ENCODE results near the gene LPIN1. TPM values are rescaled to one million over a fixed set of nuclear protein-coding genes. Genes with fewer than 3 reads are reported as not detected.

LPIN1 gene
- polyA plus RNA-seq, 2 of the 4 experiments (the other 2 are of a cell fraction) = 19.2 to 27.5 TPM

DNA sequence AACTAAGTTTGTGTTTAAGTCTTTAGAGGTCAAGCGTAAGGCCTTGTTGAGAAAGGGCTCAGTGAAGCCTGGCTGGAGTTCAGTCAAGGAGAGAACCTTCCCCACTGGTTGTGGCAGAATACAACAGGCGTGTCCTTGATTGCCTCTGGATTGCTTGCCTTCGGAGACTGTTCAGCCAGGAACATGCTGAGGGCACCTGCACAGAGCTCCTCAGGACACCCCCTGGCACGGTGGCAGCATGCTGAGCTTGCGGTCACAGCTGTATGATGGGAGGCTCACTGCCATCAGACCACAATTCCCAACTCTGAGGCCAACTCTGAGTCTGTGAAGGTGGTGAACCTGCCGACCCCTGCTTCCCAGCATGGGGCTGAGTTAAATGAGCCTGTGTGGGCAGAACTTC, 130.0 kb downstream of the LPIN1 start (continued):
- TF ChIP-seq, protein P1, sequence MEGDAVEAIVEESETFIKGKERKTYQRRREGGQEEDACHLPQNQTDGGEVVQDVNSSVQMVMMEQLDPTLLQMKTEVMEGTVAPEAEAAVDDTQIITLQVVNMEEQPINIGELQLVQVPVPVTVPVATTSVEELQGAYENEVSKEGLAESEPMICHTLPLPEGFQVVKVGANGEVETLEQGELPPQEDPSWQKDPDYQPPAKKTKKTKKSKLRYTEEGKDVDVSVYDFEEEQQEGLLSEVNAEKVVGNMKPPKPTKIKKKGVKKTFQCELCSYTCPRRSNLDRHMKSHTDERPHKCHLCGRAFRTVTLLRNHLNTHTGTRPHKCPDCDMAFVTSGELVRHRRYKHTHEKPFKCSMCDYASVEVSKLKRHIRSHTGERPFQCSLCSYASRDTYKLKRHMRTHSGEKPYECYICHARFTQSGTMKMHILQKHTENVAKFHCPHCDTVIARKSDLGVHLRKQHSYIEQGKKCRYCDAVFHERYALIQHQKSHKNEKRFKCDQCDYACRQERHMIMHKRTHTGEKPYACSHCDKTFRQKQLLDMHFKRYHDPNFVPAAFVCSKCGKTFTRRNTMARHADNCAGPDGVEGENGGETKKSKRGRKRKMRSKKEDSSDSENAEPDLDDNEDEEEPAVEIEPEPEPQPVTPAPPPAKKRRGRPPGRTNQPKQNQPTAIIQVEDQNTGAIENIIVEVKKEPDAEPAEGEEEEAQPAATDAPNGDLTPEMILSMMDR (IDR thresholded peaks at IDR 0.05) = no peak

DNA sequence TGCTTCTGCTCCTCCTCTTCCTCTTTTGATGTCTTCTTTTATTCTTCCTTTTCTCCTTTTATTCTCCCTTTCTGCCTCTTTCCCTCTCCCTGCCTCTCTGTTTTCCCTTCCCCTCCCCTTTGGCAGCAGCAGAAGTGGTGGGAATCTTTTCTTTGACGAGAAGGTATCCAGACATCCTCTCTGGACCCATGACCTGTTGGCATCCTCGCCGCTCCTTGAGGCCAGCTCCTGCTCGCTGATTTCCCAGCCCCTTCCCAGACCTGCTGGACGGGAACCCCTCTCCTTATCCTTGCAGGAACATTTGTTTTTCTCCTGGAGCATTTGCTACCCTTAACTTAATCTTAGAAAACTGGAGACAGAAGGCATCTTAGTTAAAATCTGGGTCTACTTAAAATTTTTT, 130.5 kb downstream of the LPIN1 start:
- ChIA-PET POLR2A (no interaction called here), CTCF (interaction anchor here (1.3 kb wide), 1 partner anchor 14 kb away, joined by 4 read pairs; no protein-coding TSS in a partner anchor)
- no peak for ATAC-seq

More for the DNA sequence above, 130.5 kb downstream of the LPIN1 start:
- no peak for TF ChIP-seq PHF8 (IDR thresholded peaks at IDR 0.05; ENCODE audit: borderline replicate concordance, low read depth)
- TF ChIP-seq, protein P2, sequence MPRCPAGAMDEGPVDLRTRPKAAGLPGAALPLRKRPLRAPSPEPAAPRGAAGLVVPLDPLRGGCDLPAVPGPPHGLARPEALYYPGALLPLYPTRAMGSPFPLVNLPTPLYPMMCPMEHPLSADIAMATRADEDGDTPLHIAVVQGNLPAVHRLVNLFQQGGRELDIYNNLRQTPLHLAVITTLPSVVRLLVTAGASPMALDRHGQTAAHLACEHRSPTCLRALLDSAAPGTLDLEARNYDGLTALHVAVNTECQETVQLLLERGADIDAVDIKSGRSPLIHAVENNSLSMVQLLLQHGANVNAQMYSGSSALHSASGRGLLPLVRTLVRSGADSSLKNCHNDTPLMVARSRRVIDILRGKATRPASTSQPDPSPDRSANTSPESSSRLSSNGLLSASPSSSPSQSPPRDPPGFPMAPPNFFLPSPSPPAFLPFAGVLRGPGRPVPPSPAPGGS (IDR thresholded peaks at IDR 0.05) = no peak
- Histone ChIP-seq H3K4me3 (no peak overlapping the region), H3K9me3 (no peaks in the 10 kb centered on the region), H3K4me2 (no peak overlapping the region), H3K4me1 (no peaks in the 10 kb centered on the region), H3K27ac (no peak overlapping the region)
- DNase-seq (ENCODE audit: low read depth in 1 of 2, low spot score in 1 of 2) = no peak
- no peak for FAIRE-seq
- WGBS (ENCODE audit: missing lambda C conversion rate) = 15% methylated on average over 5 of the region's 5 CpGs

Small RNAs within 50 kb of the gene (small RNA-seq; reads per million reads assigned to genes)
- gene MIR4262 = 0 reads per million in 6 experiments
- 0 to 9.1 (median 2.7) reads per million in 6 experiments for gene MIR548S

Other genes starting within 250 kb of the LPIN1 start
- 1.3 and 1.7 TPM in 2 replicates for gene GREB1, start 212.6 kb upstream of the LPIN1 start, polyA plus RNA-seq (2011; rRNA removed)
- 1.1 to 1.4 TPM (median 1.4 TPM) in 3 replicates for gene GREB1, start 212.6 kb upstream of the LPIN1 start, polyA plus RNA-seq (2017; fragmentation: RNase III; extraction: RNeasy Plus Mini Kit Qiagen cat#74134 plus additional on column Dnase treatment)
- not detected in 2 replicates for gene NTSR2, start 76.4 kb upstream of the LPIN1 start, polyA plus RNA-seq (2011; rRNA removed)
- gene NTSR2, start 76.4 kb upstream of the LPIN1 start, polyA plus RNA-seq (2017; fragmentation: RNase III; extraction: RNeasy Plus Mini Kit Qiagen cat#74134 plus additional on column Dnase treatment) = not detected in 3 replicates

Data from A549 (cell line).